Spleen (tissue), 11 donors: Measurements from ENCODE around the gene SEMA4A. TPM values are rescaled to one million over a fixed set of nuclear protein-coding genes. Genes with fewer than 3 reads are reported as not detected.

Experiments
- DNase-seq: peaks from one replicate; pipeline ENCODE4 v3.0.0-alpha.2; 2020
- H3K27ac ChIP-seq, 8 donors: fragments of 200-600 bp; sonication (generic) in 7 of 8; 1 replicate in 4 of 8; 2 replicates in 4 of 8; pipeline versions ENCODE4 v1.5.0 to v1.8.0; 2016 to 2021; ENCODE audit warnings: inconsistent platforms in 4 of 8, mild to moderate bottlenecking in 4 of 8, moderate library complexity in 1 of 8
- H3K27me3 ChIP-seq, 7 donors: fragments of 200-600 bp; sonication (generic) in 6 of 7; replicated peaks in 1 of 7; 1 replicate in 4 of 7; 2 replicates in 3 of 7; pipeline versions ENCODE4 v1.5.0 to v1.8.0; 2016 to 2021; ENCODE audit warnings: inconsistent platforms in 3 of 7, mild to moderate bottlenecking in 1 of 7
- H3K36me3 ChIP-seq, 6 donors: fragments of 200-600 bp; sonication (generic) in 5 of 6; 1 replicate in 4 of 6; 2 replicates in 2 of 6; pipeline versions ENCODE4 v1.5.0 to v1.8.0; 2016 to 2021; ENCODE audit warnings: inconsistent platforms in 2 of 6
- H3K4me1 ChIP-seq, 6 donors: fragments of 200-600 bp; sonication (generic) in 5 of 6; 1 replicate in 3 of 6; 2 replicates in 3 of 6; pipeline versions ENCODE4 v1.5.0 to v1.8.0; 2016 to 2021; ENCODE audit warnings: inconsistent platforms in 3 of 6
- H3K4me3 ChIP-seq, 8 donors: fragments of 200-600 bp; sonication (generic) in 7 of 8; 1 replicate in 4 of 8; 2 replicates in 4 of 8; pipeline versions ENCODE4 v1.5.0 to v1.8.0; 2016 to 2021; ENCODE audit warnings: inconsistent platforms in 4 of 8, mild to moderate bottlenecking in 4 of 8, moderate library complexity in 2 of 8
- H3K9me3 ChIP-seq, 8 donors: fragments of 200-600 bp; sonication (generic) in 7 of 8; 1 replicate in 4 of 8; 2 replicates in 4 of 8; pipeline versions ENCODE4 v1.5.0 to v1.8.0; 2016 to 2021; ENCODE audit warnings: inconsistent platforms in 4 of 8
- CTCF ChIP-seq, 11 experiments: fragments of 200-600 bp in 7 of 11; fragments of 450-650 bp in 4 of 11; sonication (generic) in 4 of 11; IDR thresholded peaks in 8 of 11; conservative IDR thresholded peaks in 3 of 11; 1 replicate in 7 of 11; 2 replicates in 4 of 11; pipeline versions ENCODE4 v1.4.0 to v1.8.0; 2016 to 2021; ENCODE audit warnings: antibody characterized with exemption in 11 of 11, inconsistent platforms in 4 of 11, mild to moderate bottlenecking in 1 of 11
- POLR2A ChIP-seq, 3 donors: fragments of 450-650 bp; IDR thresholded peaks; one replicate each; pipeline ENCODE4 v1.5.1; 2017; ENCODE audit warnings: antibody characterized with exemption in 3 of 3, mild to moderate bottlenecking in 1 of 3
- POLR2AphosphoS5 ChIP-seq, 3 donors: sonication (generic); formaldehyde crosslinking; IDR thresholded peaks; one replicate each; pipeline ENCODE4 v1.5.1; 2017; ENCODE audit warnings: antibody characterized with exemption in 3 of 3
- WGBS, 5 donors: extraction: QIAGEN DNeasy Blood & Tissue Kit in 3 of 5; methylation state at CpG; one replicate each; pipeline versions ENCODE4 v1.1.5 to v1.1.7; 2013 to 2018; 5-methylcytosine and 5-hydroxymethylcytosine counted together
- intact Hi-C: fragments of 100-400 bp; cut with DNase I; formaldehyde crosslinking; loops from one replicate; pipeline ENCODE4 v1.15.0; 2023; ENCODE audit warnings: low total_unique reads
- polyA plus RNA-seq, 3 donors: library from polyadenylated mRNA; stranded (reverse); fragments of 200-250 nt; gene quantifications; one replicate each; pipeline ENCODE4 v1.2.1, GENCODE V29; 2013
- total RNA-seq, 7 donors: library from RNA; depleted of rRNA in 3 of 7; stranded (reverse); fragments of >200 nt in 3 of 7; fragmentation: NEBNext Ultra II Directional in 4 of 7; extraction: Animal tissue kit (Norgen Biotek cat#: 25700) in 4 of 7; gene quantifications; one replicate each; pipeline versions ENCODE4 v1.1.0 to v1.2.1, GENCODE V29; 2016 to 2021
- donor health status: healthy with polysubstance abuse.
- donor health status: DM: no; HTN: no; CAD: no; lungs with moderate emphysema.
- donor health status: DM: no; HTN: no; CAD: no.
- donor health status: Bipolar disorder and iron deficiency.
- donor health status: healthy.
- donor health status: DM: no; HTN: no; CAD: no.
- donor health status: DM: yes; HTN: yes; CAD: no.

The SEMA4A gene
- total and polyA plus RNA-seq, 10 donors, result 7.1 to 65.9 (median 33.2) TPM

- no peak for DNase-seq
- intact Hi-C loops, result no loop called here
- H3K36me3 ChIP-seq, result peaks cover 0 to 98% (median 40%) of the 10 kb centered on the region in 6 donors
- TF ChIP-seq CTCF (IDR thresholded peaks at IDR 0.05 in 8 of 11, conservative IDR thresholded peaks at IDR 0.05 in 3 of 11) (no peak), POLR2A (IDR thresholded peaks at IDR 0.05) (no peak), POLR2AphosphoS5 (IDR thresholded peaks at IDR 0.05) (no peak)
- H3K4me3 ChIP-seq, result no peak overlapping the region
- H3K4me1 ChIP-seq, result peaks cover 0 to 62% (median 39%) of the 10 kb centered on the region in 6 donors
- H3K27ac ChIP-seq, result peak overlapping the region in 7 of 8 donors; percentile 20 to 80 (median 38)
- no peaks in the 10 kb centered on the region for H3K27me3 ChIP-seq
- no peaks in the 10 kb centered on the region for H3K9me3 ChIP-seq
Observed at GRCh38 chr1:156203331-156203730, 49.9 kb downstream of the SEMA4A start.

- Histone ChIP-seq H3K4me1 (peaks cover 0 to 48% (median 33%) of the 10 kb centered on the region in 6 donors), H3K4me3 (no peak overlapping the region), H3K27me3 (no peaks in the 10 kb centered on the region), H3K9me3 (no peaks in the 10 kb centered on the region), H3K36me3 (peaks cover 0 to 100% (median 45%) of the 10 kb centered on the region in 6 donors), H3K27ac (peak overlapping the region in 1 of 8 donors; percentile 80)
- DNase-seq, result no peak
- intact Hi-C loops, result no loop called here
- TF ChIP-seq CTCF (IDR thresholded peaks at IDR 0.05 in 8 of 11, conservative IDR thresholded peaks at IDR 0.05 in 3 of 11), result no peak
- TF ChIP-seq POLR2A (IDR thresholded peaks at IDR 0.05), result no peak
- TF ChIP-seq POLR2AphosphoS5 (IDR thresholded peaks at IDR 0.05), result no peak
- 85 to 97% (median 87%) methylated on average over 3 of the region's 3 CpGs for WGBS, 5 donors
Observed at GRCh38 chr1:156204686-156205085, 51.3 kb downstream of the SEMA4A start.

DNA sequence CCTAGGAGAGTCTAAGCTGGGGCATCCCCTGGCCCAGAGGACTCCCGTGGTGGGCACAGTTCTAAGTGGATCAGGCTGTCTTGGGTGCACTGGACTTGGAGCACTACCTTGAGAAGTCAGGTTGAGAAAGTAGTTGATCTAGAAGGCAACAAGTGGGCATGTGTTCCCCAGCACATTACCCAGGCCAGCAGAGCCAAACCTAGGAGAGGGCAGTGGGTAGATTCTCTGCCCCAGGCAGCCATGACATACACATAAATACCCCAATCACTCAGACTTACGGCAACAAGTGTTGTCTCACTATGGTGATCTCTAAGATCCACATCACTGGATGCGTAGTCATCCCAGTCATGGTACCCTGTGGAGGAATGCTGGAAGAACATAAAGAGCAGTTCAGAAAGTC lies 57.9 kb downstream of the SEMA4A start:
- Histone ChIP-seq H3K27ac (peak overlapping the region in 1 of 8 donors; percentile 99), H3K9me3 (no peaks in the 10 kb centered on the region), H3K27me3 (no peaks in the 10 kb centered on the region), H3K4me1 (peaks cover 19 to 41% (median 28%) of the 10 kb centered on the region in 6 donors), H3K36me3 (peaks cover 0 to 80% (median 29%) of the 10 kb centered on the region in 6 donors), H3K4me3 (no peak overlapping the region)
- DNase-seq, result no peak
- intact Hi-C loops, result no loop called here
- WGBS, 5 donors, result 93 to 97% (median 94%) methylated on average over 3 of the region's 3 CpGs
- TF ChIP-seq POLR2AphosphoS5 (IDR thresholded peaks at IDR 0.05), result no peak
- no peak for TF ChIP-seq CTCF (IDR thresholded peaks at IDR 0.05 in 8 of 11, conservative IDR thresholded peaks at IDR 0.05 in 3 of 11)
- TF ChIP-seq POLR2A (IDR thresholded peaks at IDR 0.05), result no peak

DNA sequence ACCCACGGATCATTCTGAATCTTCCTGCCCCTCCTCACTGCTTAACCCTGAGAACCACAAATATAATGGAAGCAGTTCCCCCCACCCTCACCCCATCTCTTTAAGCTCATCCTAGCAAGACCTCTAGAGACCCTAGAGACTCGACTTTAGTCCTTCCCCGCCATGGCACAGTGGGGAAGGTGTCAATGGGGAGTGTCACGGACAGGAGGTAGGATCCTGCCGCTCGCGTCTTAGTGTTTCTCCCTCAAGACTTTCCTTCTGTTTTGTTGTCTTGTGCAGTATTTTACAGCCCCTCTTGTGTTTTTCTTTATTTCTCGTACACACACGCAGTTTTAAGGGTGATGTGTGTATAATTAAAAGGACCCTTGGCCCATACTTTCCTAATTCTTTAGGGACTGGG lies 58.7 kb downstream of the SEMA4A start:
- H3K4me3 ChIP-seq, result peak overlapping the region in 5 of 8 donors; percentile 53 to 82 (median 61)
- no peak for DNase-seq
- H3K36me3 ChIP-seq, result peaks cover 0 to 77% (median 25%) of the 10 kb centered on the region in 6 donors
- intact Hi-C loops, result no loop called here
- TF ChIP-seq CTCF (IDR thresholded peaks at IDR 0.05 in 8 of 11, conservative IDR thresholded peaks at IDR 0.05 in 3 of 11) (no peak), POLR2AphosphoS5 (IDR thresholded peaks at IDR 0.05) (no peak), POLR2A (IDR thresholded peaks at IDR 0.05) (no peak)
- no peaks in the 10 kb centered on the region for H3K9me3 ChIP-seq
- no peaks in the 10 kb centered on the region for H3K27me3 ChIP-seq
- H3K4me1 ChIP-seq, result peaks cover 22 to 49% (median 30%) of the 10 kb centered on the region in 6 donors
- 86 to 92% (median 90%) methylated on average over 9 of the region's 9 CpGs for WGBS, 5 donors
- peak overlapping the region; percentile 93 to 99 (median 98) for H3K27ac ChIP-seq
